ENCODE measurements around the gene FBXO22. TPM values are rescaled to one million over a fixed set of nuclear protein-coding genes. Genes with fewer than 3 reads are reported as not detected.
"Not testable (repeated sequence)": the region's sequence is repeated elsewhere in the genome, so short reads cannot be mapped to it uniquely, and the experiment has no call there.

The FBXO22 gene
- total RNA-seq, 1 experiment from 2014 or later, result 47.7 TPM

GRCh38 chr15:75862796-75863195, 40.9 kb upstream of the FBXO22 start:
- Histone ChIP-seq H3K36me3 (ENCODE audit: control insufficient read depth, insufficient read depth, low read length) (no peaks in the 10 kb centered on the region), H3K4me3 (ENCODE audit: low read depth, low read length) (no peak overlapping the region), H3K27me3 (replicated peaks; ENCODE audit: control insufficient read depth, insufficient read depth, low read length) (no peaks in the 10 kb centered on the region), H3K4me1 (peaks cover 11% of the 10 kb centered on the region), H3K9me3 (no peaks in the 10 kb centered on the region)
- Mint-ChIP-seq H3K27me3 (ENCODE audit: insufficient read depth, unreplicated experiment) (no peaks in the 10 kb centered on the region), H3K9me3 (ENCODE audit: unreplicated experiment) (no peaks in the 10 kb centered on the region), H3K27ac (ENCODE audit: unreplicated experiment) (no peak overlapping the region), H3K36me3 (ENCODE audit: insufficient read depth, unreplicated experiment) (peaks cover 24% of the 10 kb centered on the region), H3K4me1 (ENCODE audit: low read depth, unreplicated experiment) (peaks cover 26% of the 10 kb centered on the region), H3K4me3 (ENCODE audit: unreplicated experiment) (no peak overlapping the region)
- intact Hi-C loops (cut with micrococcal nuclease; ENCODE audit: unreplicated experiment), result no loop called here
- TF ChIP-seq CTCF (IDR thresholded peaks at IDR 0.05; ENCODE audit: insufficient read depth in 1 of 2, low read depth in 1 of 2, low read length in 1 of 2, severe bottlenecking in 1 of 2, unreplicated experiment in 1 of 2), result no peak
- CTCF ChIA-PET, result no interaction called here
- no TSS peak for BruUV-seq (replicated peaks)
- POLR2A ChIA-PET, result no interaction called here
- no peak for DNase-seq

DNA sequence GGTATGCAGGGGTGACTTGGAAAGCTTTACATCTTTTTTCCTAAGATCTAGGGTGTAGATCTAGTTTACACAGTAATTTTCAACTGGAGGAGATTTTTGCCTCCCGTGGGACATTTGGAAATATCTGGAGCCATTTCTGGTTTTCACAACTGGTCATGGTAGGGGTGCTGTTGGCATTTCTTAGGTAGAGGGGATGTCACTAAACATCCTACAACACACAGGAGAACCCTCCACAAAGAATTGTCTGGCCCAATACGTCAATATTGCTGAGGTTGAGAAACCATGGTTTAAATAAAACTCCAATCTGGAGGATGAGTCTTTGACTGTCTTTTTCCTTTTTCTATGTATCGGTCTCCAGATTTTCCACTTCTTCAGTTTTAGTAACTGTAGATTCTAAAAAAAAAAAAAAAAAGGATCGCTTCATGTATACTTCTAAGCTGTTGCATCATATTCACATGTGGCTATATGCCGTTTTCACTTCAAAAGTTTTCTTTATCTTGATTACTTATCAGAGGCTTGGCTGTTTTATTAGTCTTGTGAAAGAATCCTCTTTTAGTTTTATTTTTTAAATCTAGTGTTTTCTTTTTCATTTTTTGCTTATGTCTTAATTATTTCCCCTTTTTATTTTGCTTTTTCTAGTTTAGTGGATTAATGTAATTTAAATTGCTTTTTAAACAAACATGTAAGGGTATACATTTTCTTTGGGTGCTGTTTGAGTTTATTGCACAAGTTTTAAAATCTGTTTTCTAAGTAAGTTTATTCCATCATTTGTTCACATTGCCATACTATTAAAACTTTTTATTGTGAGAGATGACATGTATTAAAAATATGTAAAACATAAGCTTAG, 39.2 kb upstream of the FBXO22 start:
- no TSS peak for BruUV-seq (replicated peaks)
- no peaks in the 10 kb centered on the region for H3K36me3 ChIP-seq (ENCODE audit: control insufficient read depth, insufficient read depth, low read length)
- CTCF ChIA-PET, result no interaction called here

GRCh38 chr15:75866045-75866444, 37.6 kb upstream of the FBXO22 start:
- H3K27me3 ChIP-seq (replicated peaks; ENCODE audit: control insufficient read depth, insufficient read depth, low read length); H3K4me3 ChIP-seq (ENCODE audit: low read depth, low read length); H3K36me3 ChIP-seq (ENCODE audit: control insufficient read depth, insufficient read depth, low read length); H3K27me3 Mint-ChIP-seq (ENCODE audit: insufficient read depth, unreplicated experiment); H3K9me3 ChIP-seq; H3K9me3 Mint-ChIP-seq (ENCODE audit: unreplicated experiment); H3K4me3 Mint-ChIP-seq (ENCODE audit: unreplicated experiment); DNase-seq; H3K27ac Mint-ChIP-seq (ENCODE audit: unreplicated experiment); POLR2A ChIA-PET; BruUV-seq (replicated peaks); intact Hi-C loops (cut with micrococcal nuclease; ENCODE audit: unreplicated experiment); CTCF ChIA-PET: not testable (repeated sequence)
- H3K36me3 Mint-ChIP-seq (ENCODE audit: insufficient read depth, unreplicated experiment), result peaks cover 15% of the 10 kb centered on the region
- H3K4me1 ChIP-seq, result peaks cover 11% of the 10 kb centered on the region
- H3K4me1 Mint-ChIP-seq (ENCODE audit: low read depth, unreplicated experiment), result peaks cover 28% of the 10 kb centered on the region

More for the DNA sequence above, 39.2 kb upstream of the FBXO22 start:
- Mint-ChIP-seq H3K27ac (ENCODE audit: unreplicated experiment) (no peak overlapping the region), H3K27me3 (ENCODE audit: insufficient read depth, unreplicated experiment) (no peaks in the 10 kb centered on the region), H3K4me3 (ENCODE audit: unreplicated experiment) (no peak overlapping the region), H3K36me3 (ENCODE audit: insufficient read depth, unreplicated experiment) (peaks cover 14% of the 10 kb centered on the region), H3K4me1 (ENCODE audit: low read depth, unreplicated experiment) (peaks cover 22% of the 10 kb centered on the region), H3K9me3 (ENCODE audit: unreplicated experiment) (no peaks in the 10 kb centered on the region)
- H3K4me1 ChIP-seq, result peaks cover 11% of the 10 kb centered on the region
- no peak for DNase-seq
- POLR2A ChIA-PET, result interaction anchor here (0.7 kb wide), 1 partner anchor 22 kb away, joined by 5 read pairs; no protein-coding TSS in a partner anchor
- no peak overlapping the region for H3K4me3 ChIP-seq (ENCODE audit: low read depth, low read length)
- no peaks in the 10 kb centered on the region for H3K9me3 ChIP-seq
- no peaks in the 10 kb centered on the region for H3K27me3 ChIP-seq (replicated peaks; ENCODE audit: control insufficient read depth, insufficient read depth, low read length)
- TF ChIP-seq CTCF (IDR thresholded peaks at IDR 0.05; ENCODE audit: insufficient read depth in 1 of 2, low read depth in 1 of 2, low read length in 1 of 2, severe bottlenecking in 1 of 2, unreplicated experiment in 1 of 2), result no peak
- intact Hi-C loops (cut with micrococcal nuclease; ENCODE audit: unreplicated experiment), result no loop called here
